PC-9 (cell line): Measurements from ENCODE around the gene SFI1.

Experiments
- EZH2 ChIP-seq: fragments of 200-600 bp; sonication (generic); IDR thresholded peaks from 2 replicates; pipeline ENCODE4 v1.8.0; 2017; ENCODE audit warnings: antibody characterized with exemption, low read depth
- TF ChIP-seq, protein P1 (sequence below): fragments of 200-600 bp; sonication (generic); conservative IDR thresholded peaks from 2 replicates; pipeline ENCODE4 v1.6.1; 2017; ENCODE audit warnings: mixed run types, antibody characterized with exemption, mild to moderate bottlenecking, moderate library complexity

DNA sequence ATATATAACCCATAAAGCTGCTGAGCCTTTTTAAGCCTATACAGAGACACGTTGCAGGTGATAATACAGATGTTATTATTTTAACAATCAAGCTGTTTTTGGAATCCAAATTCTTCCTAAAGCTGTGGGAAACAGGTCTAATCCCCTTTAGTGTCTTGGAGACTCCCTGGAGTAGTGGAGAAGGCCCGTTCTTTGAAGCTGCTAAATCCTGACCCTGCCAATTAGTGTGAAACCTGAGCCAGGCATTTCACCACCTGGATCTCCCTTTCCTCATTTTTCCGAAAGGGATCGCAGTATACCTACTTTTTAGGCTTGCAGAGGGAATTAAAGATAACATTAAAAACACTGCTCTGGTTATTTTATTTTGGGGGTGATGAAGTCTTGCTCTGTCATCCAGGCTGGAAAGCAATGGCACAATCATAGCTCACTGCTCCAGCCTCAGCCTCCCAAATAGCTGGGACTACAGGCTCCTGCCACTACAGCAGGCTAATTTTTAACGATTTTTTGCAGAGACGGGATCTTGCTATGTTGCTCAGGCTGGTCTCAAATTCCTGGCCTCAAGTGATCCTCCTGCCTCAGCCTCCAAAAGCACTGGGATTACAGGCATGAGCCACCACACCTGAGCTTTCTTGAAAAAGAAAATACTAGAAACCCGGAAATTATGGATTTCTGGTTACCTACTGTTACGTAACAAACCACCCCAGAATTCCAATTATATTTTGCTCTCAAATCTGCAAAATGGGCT, 4.9 kb upstream of the SFI1 start:
- TF ChIP-seq, protein P1, sequence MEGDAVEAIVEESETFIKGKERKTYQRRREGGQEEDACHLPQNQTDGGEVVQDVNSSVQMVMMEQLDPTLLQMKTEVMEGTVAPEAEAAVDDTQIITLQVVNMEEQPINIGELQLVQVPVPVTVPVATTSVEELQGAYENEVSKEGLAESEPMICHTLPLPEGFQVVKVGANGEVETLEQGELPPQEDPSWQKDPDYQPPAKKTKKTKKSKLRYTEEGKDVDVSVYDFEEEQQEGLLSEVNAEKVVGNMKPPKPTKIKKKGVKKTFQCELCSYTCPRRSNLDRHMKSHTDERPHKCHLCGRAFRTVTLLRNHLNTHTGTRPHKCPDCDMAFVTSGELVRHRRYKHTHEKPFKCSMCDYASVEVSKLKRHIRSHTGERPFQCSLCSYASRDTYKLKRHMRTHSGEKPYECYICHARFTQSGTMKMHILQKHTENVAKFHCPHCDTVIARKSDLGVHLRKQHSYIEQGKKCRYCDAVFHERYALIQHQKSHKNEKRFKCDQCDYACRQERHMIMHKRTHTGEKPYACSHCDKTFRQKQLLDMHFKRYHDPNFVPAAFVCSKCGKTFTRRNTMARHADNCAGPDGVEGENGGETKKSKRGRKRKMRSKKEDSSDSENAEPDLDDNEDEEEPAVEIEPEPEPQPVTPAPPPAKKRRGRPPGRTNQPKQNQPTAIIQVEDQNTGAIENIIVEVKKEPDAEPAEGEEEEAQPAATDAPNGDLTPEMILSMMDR: no peak
- TF ChIP-seq EZH2: no peak
